HG02571 (cell line): ENCODE results near the gene CHIA.

Experiments used
- ATAC-seq: cut with Tn5 transposase; IDR thresholded peaks from one replicate; pipeline ENCODE4 v1.9.1; 2021; ENCODE audit warnings: mild to moderate bottlenecking, moderate library complexity; ENCODE audit not compliant: unreplicated experiment

CHIA gene

DNA sequence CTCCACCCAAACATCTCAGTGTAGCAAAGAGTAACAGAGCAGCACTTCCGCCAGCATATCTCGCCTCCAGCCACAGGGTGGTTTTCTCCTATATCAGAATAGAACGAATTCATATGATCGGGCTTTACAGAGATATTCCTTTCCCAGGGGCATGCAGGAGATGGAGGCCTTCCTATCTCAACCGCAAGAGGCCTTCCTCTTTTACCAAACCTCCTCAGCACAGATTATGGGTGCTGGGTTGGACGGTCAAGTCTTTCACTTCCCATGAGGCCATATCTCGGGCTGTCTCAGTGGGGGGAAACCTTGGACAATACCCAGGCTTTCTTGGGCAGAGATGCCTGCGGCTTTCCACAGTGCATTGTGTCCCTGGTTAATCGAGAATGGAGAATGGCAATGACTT is 71.1 kb downstream of the CHIA start:
- ATAC-seq = no peak

GRCh38 chr1:111364690-111365089 is 74.0 kb downstream of the CHIA start:
- no peak for ATAC-seq

GRCh38 chr1:111366256-111366655 is 75.6 kb downstream of the CHIA start:
- ATAC-seq = no peak

DNA sequence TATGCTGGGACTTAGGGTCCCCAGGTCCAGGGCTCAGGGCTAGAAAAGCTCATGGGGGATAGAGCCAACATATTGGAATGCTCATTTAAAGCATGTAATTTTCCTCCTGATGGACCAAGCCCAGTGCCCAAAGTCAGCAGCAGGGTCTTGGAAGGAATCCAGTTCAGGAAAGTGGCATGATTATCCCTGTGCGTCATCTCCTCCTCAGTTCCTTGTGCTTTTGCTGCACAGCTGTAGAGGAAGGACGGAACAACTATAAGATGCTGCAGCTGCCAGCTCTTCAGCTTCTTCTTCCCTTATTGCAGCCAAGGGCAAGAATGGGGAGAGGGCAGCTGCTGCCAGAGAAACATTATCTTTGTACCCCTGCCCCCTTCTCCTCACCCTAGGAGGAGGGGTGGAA is 78.5 kb downstream of the CHIA start:
- no peak for ATAC-seq

DNA sequence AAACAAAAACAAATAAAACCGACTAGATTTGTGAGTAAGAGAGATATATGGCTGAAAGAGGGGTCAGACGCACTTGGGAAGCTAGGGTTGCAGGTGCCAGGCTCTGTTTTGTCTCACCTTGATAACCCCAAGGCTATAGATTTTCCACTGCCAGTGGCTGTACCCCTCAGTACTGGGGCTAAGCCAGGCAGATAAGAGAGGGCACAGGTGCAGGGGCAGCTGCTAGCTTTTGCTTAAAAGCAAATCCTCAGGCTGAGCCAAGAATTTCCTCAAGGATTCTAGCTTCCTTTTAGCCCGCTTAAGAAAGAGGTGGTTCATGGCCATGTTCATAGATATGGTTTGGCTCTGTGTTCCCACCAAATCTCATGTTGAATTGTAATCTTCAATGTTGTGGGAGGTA is 79.0 kb downstream of the CHIA start:
- ATAC-seq = no peak
